T-cell (primary cell): ENCODE measurements around the gene FDXACB1. TPM values are rescaled to one million over a fixed set of nuclear protein-coding genes. Genes with fewer than 3 reads are reported as not detected.

ENCODE experiments used
- ATAC-seq, 4 experiments: fragments of 200-7000 bp in 3 of 4; fragments of 150-1000 bp in 1 of 4; cut with Tn5 transposase; replicated peaks in 1 of 4; 1 replicate in 3 of 4; 2 replicates in 1 of 4; pipeline ENCODE4 v1.10.0; 2021; ENCODE audit warnings: moderate library complexity in 3 of 4, mild to moderate bottlenecking in 2 of 4, moderate number of reproducible peaks in 1 of 4
- CTCF ChIA-PET, 2 donors: fragments of 300-600 bp; sonication (Branson Sonifier 250); formaldehyde crosslinking; loops; one replicate each; lab custom pipeline; 2022; ENCODE audit warnings: antibody characterized with exemption in 2 of 2; lab: Charles Lee
- POLR2A ChIA-PET, 2 donors: fragments of 300-600 bp; sonication (Branson Sonifier 250); formaldehyde crosslinking; loops; one replicate each; lab custom pipeline; 2022; ENCODE audit warnings: antibody characterized with exemption in 2 of 2; lab: Charles Lee
- DNase-seq, 35 experiments: peaks; one replicate each; pipeline versions ENCODE4 v3.0.0 to v3.0.0-alpha.2; 2013 to 2023
- H3K27ac ChIP-seq: one replicate; pipeline ENCODE4 v1.5.1; 2013; ENCODE audit warnings: low read length
- H3K27me3 ChIP-seq, 2 experiments: replicated peaks in 1 of 2; 1 replicate in 1 of 2; 2 replicates in 1 of 2; pipeline versions ENCODE4 v1.6.1 to v1.7.0; 2013; ENCODE audit warnings: low read length in 1 of 2, mixed read lengths in 1 of 2; ENCODE audit not compliant: control insufficient read depth in 2 of 2, insufficient read depth in 2 of 2; ENCODE audit errors: extremely low read depth in 1 of 2
- H3K36me3 ChIP-seq, 2 donors: 1 replicate in 1 of 2; 2 replicates in 1 of 2; pipeline versions ENCODE4 v1.6.1 to v1.7.0; 2013; ENCODE audit warnings: low read length in 1 of 2; ENCODE audit not compliant: control insufficient read depth in 2 of 2, insufficient read depth in 1 of 2; ENCODE audit errors: extremely low read depth in 1 of 2
- H3K4me1 ChIP-seq, 2 experiments: 1 replicate in 1 of 2; 2 replicates in 1 of 2; pipeline versions ENCODE4 v1.6.1 to v1.7.0; 2013; ENCODE audit warnings: low read length in 2 of 2, mixed read lengths in 1 of 2; ENCODE audit not compliant: insufficient read depth in 2 of 2, control insufficient read depth in 1 of 2; ENCODE audit errors: extremely low read depth in 1 of 2
- H3K4me3 ChIP-seq, 2 donors: 1 replicate in 1 of 2; 2 replicates in 1 of 2; pipeline versions ENCODE4 v1.5.1 to v1.7.0; 2013; ENCODE audit warnings: mild to moderate bottlenecking in 2 of 2, low read length in 1 of 2, moderate library complexity in 1 of 2; ENCODE audit not compliant: control insufficient read depth in 1 of 2; ENCODE audit errors: extremely low read depth in 1 of 2
- H3K9me3 ChIP-seq: 2 replicates; pipeline ENCODE4 v1.7.0; 2013
- H3K27ac Mint-ChIP-seq, 2 donors: one replicate each; pipeline ENCODE4 v1.8.0; 2020 to 2021; ENCODE audit warnings: mild to moderate bottlenecking in 2 of 2, mixed read lengths in 2 of 2
- H3K27me3 Mint-ChIP-seq, 2 donors: one replicate each; pipeline ENCODE4 v1.8.0; 2021 to 2022; ENCODE audit warnings: mixed read lengths in 2 of 2
- H3K36me3 Mint-ChIP-seq: one replicate; pipeline ENCODE4 v1.8.0; 2021; ENCODE audit warnings: mixed read lengths
- H3K4me1 Mint-ChIP-seq, 3 donors: one replicate each; pipeline ENCODE4 v1.8.0; 2020 to 2022; ENCODE audit warnings: mixed read lengths in 3 of 3, mild to moderate bottlenecking in 1 of 3
- H3K4me3 Mint-ChIP-seq, 3 donors: one replicate each; pipeline ENCODE4 v1.8.0; 2020 to 2022; ENCODE audit warnings: mild to moderate bottlenecking in 3 of 3, mixed read lengths in 3 of 3, moderate library complexity in 3 of 3
- H3K9me3 Mint-ChIP-seq, 3 donors: one replicate each; pipeline ENCODE4 v1.8.0; 2020 to 2022; ENCODE audit warnings: mixed read lengths in 3 of 3
- WGBS: methylation state at CpG from one replicate; pipeline ENCODE4 v1.1.5; 2013; ENCODE audit warnings: missing lambda C conversion rate; ENCODE audit not compliant: insufficient coverage; 5-methylcytosine and 5-hydroxymethylcytosine counted together
- total RNA-seq, 35 experiments: library from RNA in 6 of 35; stranded (reverse) in 6 of 35; fragments of 120-200 nt in 1 of 35; gene quantifications; one replicate each; pipeline versions ENCODE4 v1.2.1 to v1.2.4 and lab custom pipeline; 2013 to 2026

Gene FDXACB1
- total RNA-seq, 5 donors from 2014 or later (not counting 1 experiment from before 2014, with no cell fraction given) = 3.8 to 6.0 (median 4.3) TPM

DNA sequence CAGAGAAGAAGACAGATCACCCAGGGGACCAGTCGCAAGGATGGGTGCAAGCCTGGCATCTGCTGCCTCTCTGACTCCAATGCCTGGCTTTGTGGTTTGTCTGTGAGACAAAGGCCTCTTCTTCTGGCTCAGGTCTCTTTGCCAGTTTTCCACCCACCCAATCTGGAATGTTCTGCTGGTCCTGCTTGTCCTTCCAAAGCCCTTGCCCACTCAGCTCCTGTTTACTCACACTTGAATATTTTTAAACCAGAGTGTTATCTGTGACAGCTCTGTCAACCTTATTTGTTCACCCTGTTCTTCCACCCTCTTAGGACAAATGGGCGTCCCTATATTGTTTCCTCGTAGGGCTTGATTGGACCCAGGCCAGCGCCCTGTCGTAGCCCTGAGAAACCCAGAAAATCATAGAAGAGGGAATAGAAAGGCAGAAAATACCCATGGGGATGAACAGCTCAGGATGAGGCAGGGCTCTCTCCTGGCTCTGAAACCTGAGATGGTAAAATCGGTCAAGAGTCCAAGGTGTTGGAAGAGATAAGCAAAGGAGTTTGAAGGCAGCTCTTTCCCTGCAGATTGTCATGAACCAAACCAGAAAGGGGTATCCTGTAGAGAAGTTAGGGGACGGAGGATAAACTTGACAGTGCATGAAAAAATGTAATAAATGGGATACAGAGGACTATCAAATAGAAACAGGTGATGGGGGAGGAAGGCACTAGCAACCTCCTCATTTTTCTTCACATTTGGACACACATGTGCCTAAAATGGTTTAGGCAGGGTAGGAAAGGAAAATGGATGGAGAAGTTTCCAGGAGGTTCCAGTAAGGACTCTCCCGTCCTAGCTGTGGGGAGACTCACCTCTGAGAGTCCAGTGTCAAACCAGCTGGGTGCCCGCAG lies 32.0 kb upstream of the FDXACB1 start:
- no peak overlapping the region for H3K4me3 ChIP-seq
- ATAC-seq (no peak), DNase-seq (no peak)
- Mint-ChIP-seq H3K27ac (no peak overlapping the region), H3K9me3 (no peaks in the 10 kb centered on the region), H3K27me3 (peaks cover 38 to 51% of the 10 kb centered on the region in 2 donors), H3K36me3 (no peaks in the 10 kb centered on the region), H3K4me3 (no peak overlapping the region), H3K4me1 (no peaks in the 10 kb centered on the region)
- H3K27me3 ChIP-seq = peaks cover 10 to 44% of the 10 kb centered on the region in 2 experiments
- POLR2A ChIA-PET = no interaction called here
- CTCF ChIA-PET = interaction anchor here in 1 of 2 donors (0.6 kb wide), 1 partner anchor 203 kb away, joined by 14 read pairs; no protein-coding TSS in a partner anchor
- 80% methylated on average over 9 of the region's 9 CpGs for WGBS
- no peak overlapping the region for H3K27ac ChIP-seq
- no peaks in the 10 kb centered on the region for H3K9me3 ChIP-seq
- peaks cover 0 to 4% of the 10 kb centered on the region in 2 experiments for H3K4me1 ChIP-seq
- H3K36me3 ChIP-seq = no peaks in the 10 kb centered on the region

DNA sequence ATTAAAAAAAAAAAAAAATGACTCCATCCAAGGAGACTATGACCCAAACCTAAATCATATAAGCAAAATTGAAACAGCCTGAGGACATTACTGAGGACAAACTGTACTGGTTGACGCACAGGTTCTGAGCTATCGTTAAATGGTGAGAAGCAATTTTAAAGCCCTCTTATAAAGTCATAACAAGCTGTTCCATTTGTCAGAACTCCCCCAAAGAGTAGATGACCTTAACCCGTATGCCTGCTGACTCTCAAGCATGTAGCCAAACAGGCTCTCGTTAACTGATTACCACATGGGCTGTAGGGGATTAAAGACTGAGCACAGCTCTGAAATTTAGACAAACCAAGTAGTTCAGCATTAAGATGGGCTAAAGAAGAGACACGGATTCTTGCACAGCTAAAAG lies 30.4 kb upstream of the FDXACB1 start:
- Mint-ChIP-seq H3K9me3 (no peaks in the 10 kb centered on the region), H3K36me3 (peaks cover 5% of the 10 kb centered on the region), H3K27ac (no peak overlapping the region), H3K4me3 (no peak overlapping the region), H3K4me1 (no peaks in the 10 kb centered on the region), H3K27me3 (peaks cover 36 to 45% of the 10 kb centered on the region in 2 donors)
- Histone ChIP-seq H3K36me3 (no peaks in the 10 kb centered on the region), H3K4me3 (no peak overlapping the region), H3K4me1 (peaks cover 0 to 4% of the 10 kb centered on the region in 2 experiments), H3K27ac (no peak overlapping the region), H3K9me3 (no peaks in the 10 kb centered on the region), H3K27me3 (peaks cover 10 to 36% of the 10 kb centered on the region in 2 experiments)
- no peak for ATAC-seq
- WGBS = 100% methylated on average over 1 of the region's 5 CpGs
- ChIA-PET POLR2A (no interaction called here), CTCF (interaction anchor here in 1 of 2 donors (0.7 kb wide), 1 partner anchor 68 kb away, joined by 3 read pairs; no protein-coding TSS in a partner anchor)
- no peak for DNase-seq

DNA sequence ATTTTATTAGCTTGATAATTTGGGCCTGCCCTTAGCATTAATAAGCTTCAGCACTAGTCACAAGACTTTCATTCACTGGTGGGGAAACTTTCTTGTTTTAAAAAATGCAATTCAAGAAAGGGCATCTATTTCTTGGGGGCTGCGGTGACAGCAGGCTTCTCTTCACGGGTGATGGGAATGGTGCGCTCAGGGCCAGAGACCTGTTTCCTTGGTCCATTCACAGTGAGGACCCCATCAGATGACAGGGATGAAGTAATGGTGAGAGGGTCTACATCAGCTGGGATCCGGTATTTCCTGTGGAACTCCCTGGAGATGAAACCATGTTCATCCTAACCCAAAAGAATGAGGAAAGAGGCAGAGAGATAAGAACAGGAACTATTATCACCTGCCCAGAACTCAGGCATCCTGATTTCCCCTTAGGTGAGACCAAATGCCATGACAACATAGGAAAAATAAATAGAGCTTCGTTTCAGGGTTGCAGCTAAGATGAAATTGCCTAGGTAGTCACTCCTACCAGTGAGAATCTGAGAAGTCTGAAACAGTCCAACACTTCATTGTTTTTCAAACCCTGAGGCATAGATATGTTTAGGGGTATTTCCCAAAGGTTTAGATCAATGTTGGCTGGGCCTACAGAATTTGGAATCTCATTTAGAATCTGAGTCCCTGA lies 29.8 kb upstream of the FDXACB1 start:
- no peaks in the 10 kb centered on the region for H3K4me1 Mint-ChIP-seq
- no peak overlapping the region for H3K27ac ChIP-seq
- peaks cover 0 to 4% of the 10 kb centered on the region in 2 experiments for H3K4me1 ChIP-seq
- H3K27ac Mint-ChIP-seq = no peak overlapping the region
- no peaks in the 10 kb centered on the region for H3K36me3 ChIP-seq
- POLR2A ChIA-PET = no interaction called here
- H3K4me3 ChIP-seq = no peak overlapping the region
- no peaks in the 10 kb centered on the region for H3K9me3 Mint-ChIP-seq
- CTCF ChIA-PET = interaction anchor here in 1 of 2 donors (0.6 kb wide), 1 partner anchor 1666 kb away, joined by 3 read pairs; no protein-coding TSS in a partner anchor
- 94% methylated on average over 3 of the region's 5 CpGs for WGBS
- H3K27me3 Mint-ChIP-seq = peaks cover 34 to 39% of the 10 kb centered on the region in 2 donors
- no peaks in the 10 kb centered on the region for H3K9me3 ChIP-seq
- H3K4me3 Mint-ChIP-seq = no peak overlapping the region
- ATAC-seq (no peak), DNase-seq (no peak)
- H3K27me3 ChIP-seq = peaks cover 9 to 29% of the 10 kb centered on the region in 2 experiments
- peaks cover 5% of the 10 kb centered on the region for H3K36me3 Mint-ChIP-seq

DNA sequence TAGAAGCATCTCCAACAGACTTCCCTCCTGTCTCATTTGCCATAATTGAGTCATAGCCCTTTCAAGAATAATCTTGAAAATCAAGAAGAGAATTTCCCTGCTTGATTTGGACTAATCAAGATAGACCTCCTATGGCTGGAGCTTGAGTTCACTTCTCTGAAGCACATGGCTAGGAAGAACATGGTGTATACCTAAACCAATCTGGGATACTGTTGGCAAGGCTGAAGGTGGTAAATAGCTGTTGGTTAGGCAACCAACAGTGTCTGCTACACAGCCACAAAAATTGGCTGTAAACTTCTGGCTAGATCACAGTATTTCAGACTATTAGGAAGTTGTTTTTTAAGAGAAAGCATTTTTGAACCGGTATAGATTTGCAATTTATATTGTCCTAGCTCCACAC lies 27.7 kb upstream of the FDXACB1 start:
- Histone ChIP-seq H3K4me3 (no peak overlapping the region), H3K36me3 (no peaks in the 10 kb centered on the region), H3K27me3 (peaks cover 7 to 13% of the 10 kb centered on the region in 2 experiments), H3K4me1 (no peaks in the 10 kb centered on the region), H3K27ac (no peak overlapping the region), H3K9me3 (no peaks in the 10 kb centered on the region)
- DNase-seq = no peak
- no peak overlapping the region for H3K27ac Mint-ChIP-seq
- CTCF ChIA-PET = no interaction called here
- H3K27me3 Mint-ChIP-seq = peaks cover 25 to 27% of the 10 kb centered on the region in 2 donors
- no peak overlapping the region for H3K4me3 Mint-ChIP-seq
- peaks cover 5% of the 10 kb centered on the region for H3K36me3 Mint-ChIP-seq
- POLR2A ChIA-PET = no interaction called here
- ATAC-seq = no peak
- no peaks in the 10 kb centered on the region for H3K9me3 Mint-ChIP-seq
- H3K4me1 Mint-ChIP-seq = no peaks in the 10 kb centered on the region
- no CpG with 5 or more reads among the region's 1 CpG for whole genome bisulfite sequencing

DNA sequence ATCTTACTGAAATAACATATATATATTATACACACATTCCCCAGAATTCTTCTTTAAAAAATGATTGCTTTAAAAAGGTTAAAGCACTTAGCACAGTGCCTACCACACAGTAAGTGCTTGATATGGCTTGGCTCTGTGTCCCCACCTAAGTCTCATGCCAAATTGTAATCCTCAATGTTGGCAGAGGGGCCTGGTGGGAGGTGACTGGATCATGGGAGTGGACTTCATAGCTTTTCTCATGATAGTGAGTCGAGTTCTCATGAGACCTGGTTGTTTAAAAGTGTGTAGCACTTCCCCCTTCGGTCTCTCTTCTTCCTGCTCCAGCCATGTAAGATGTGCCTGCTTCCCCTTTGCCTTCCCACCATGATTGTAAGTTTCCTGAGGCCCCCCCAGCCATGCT lies 26.4 kb upstream of the FDXACB1 start:
- no peak overlapping the region for H3K27ac Mint-ChIP-seq

DNA sequence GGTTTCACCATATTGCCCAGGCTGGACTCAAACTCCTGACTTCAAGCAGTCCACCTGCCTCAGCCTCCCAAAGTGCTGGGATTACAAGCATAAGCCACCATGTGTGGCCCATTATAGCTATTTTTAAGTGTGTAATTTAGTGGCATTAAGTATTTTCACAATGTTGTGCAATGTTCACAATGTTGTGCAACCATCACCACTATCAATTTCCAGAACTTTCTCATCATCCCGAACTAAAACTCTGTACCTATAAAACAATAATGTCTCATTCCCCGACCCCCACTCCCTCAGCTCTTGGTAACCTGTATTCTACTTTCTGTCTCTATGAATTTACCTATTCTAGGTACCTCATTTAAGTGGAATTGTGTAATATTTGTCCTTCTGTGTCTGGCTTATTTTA lies 7.9 kb upstream of the FDXACB1 start:
- no peaks in the 10 kb centered on the region for H3K4me1 ChIP-seq
- DNase-seq (no peak), ATAC-seq (no peak)
- Mint-ChIP-seq H3K4me1 (no peaks in the 10 kb centered on the region), H3K36me3 (peaks cover 16% of the 10 kb centered on the region), H3K27ac (no peak overlapping the region), H3K4me3 (no peak overlapping the region), H3K9me3 (no peaks in the 10 kb centered on the region), H3K27me3 (no peaks in the 10 kb centered on the region)
- H3K9me3 ChIP-seq = no peaks in the 10 kb centered on the region
- H3K36me3 ChIP-seq = peaks cover 0 to 3% of the 10 kb centered on the region in 2 donors
- POLR2A ChIA-PET = no interaction called here
- no peak overlapping the region for H3K27ac ChIP-seq
- CTCF ChIA-PET = interaction anchor here in 1 of 2 donors (0.6 to 1.5 kb wide), 2 partner anchors 10 to 16 kb away, joined by 4 read pairs; partner anchors contain the start of gene ALG9
- WGBS = 40% methylated on average over 1 of the region's 2 CpGs
- no peak overlapping the region for H3K4me3 ChIP-seq
- no peaks in the 10 kb centered on the region for H3K27me3 ChIP-seq

More for the DNA sequence above, 26.4 kb upstream of the FDXACB1 start:
- Histone ChIP-seq H3K27me3 (peaks cover 4 to 5% of the 10 kb centered on the region in 2 experiments), H3K4me1 (no peaks in the 10 kb centered on the region), H3K9me3 (no peaks in the 10 kb centered on the region), H3K4me3 (no peak overlapping the region), H3K36me3 (no peaks in the 10 kb centered on the region), H3K27ac (no peak overlapping the region)
- ChIA-PET POLR2A (no interaction called here), CTCF (no interaction called here)
- peaks cover 5% of the 10 kb centered on the region for H3K36me3 Mint-ChIP-seq
- H3K27me3 Mint-ChIP-seq = peaks cover 15 to 17% of the 10 kb centered on the region in 2 donors
- ATAC-seq (no peak), DNase-seq (no peak)
- no CpG with 5 or more reads among the region's 2 CpGs for WGBS
- H3K4me3 Mint-ChIP-seq = no peak overlapping the region
- H3K9me3 Mint-ChIP-seq = no peaks in the 10 kb centered on the region
- H3K4me1 Mint-ChIP-seq = no peaks in the 10 kb centered on the region
